GM19193 (cell line): ENCODE results near the gene PILRB.

Source experiments
- POLR2A ChIP-seq: IDR thresholded peaks from 4 replicates; pipeline ENCODE4 v1.6.1; 2011; ENCODE audit not compliant: insufficient read depth, insufficient read length; ENCODE audit errors: extremely low read depth

The PILRB gene

DNA sequence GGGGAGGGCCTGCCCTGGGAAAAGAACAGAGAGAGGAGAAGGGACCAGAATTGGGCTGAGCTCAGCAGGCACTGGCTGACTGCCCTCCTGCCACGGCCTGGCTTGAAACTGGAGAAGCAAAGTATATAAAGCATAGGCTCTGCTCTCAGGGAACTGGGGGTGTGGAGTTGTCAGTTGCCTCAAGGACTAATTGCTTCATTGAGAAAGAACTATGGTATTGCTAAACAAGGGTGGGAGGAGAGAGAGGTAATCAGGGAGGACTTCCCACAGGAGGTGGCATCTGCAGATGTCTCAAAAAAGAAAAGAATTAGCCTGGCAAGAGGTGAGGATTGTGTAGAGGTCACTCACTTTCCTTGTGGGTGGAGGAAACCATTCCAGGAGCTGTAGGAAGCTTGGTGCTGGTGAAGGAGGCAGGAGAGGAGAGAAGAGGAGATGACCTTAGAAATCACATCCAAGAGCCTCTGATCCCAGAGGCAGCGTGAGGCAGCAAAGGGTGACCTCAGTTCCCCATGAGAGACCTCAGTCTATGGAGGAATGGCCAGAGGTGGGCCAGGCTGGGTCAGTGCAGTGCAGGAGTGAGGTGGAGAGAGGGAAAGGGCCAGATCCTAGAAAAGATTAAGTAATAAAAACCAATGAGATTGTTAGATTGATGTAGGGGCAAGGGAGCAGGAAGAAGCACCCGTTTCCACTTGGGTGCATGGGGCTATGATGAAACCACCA is 2.4 kb downstream of the PILRB start:
- TF ChIP-seq POLR2A, result no peak

DNA sequence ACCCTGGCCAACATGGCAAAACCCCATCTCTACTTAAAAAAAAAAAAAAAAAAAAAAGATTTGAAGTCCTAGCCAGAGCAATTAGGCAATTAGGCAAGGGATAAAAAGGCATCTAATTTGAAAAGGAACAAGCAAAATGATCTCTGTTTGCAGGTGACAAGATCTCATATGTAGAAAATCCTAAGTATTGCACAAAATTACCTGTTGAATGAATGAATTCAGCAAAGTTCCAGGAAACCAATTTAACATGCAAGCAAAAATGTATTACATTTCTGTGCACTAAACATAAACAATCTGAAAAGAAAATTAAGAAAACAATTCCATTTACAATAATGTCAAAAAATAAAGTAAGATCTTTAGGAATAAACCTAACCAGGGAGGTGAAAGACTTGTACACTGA is 5.2 kb downstream of the PILRB start:
- TF ChIP-seq POLR2A, result no peak

GRCh38 chr7:100364480-100364879 is 6.6 kb downstream of the PILRB start:
- no peak for TF ChIP-seq POLR2A

- TF ChIP-seq POLR2A, result peak; percentile 29
These were observed 8.7 kb downstream of the PILRB start for GRCh38 chr7:100366411-100367250.

DNA sequence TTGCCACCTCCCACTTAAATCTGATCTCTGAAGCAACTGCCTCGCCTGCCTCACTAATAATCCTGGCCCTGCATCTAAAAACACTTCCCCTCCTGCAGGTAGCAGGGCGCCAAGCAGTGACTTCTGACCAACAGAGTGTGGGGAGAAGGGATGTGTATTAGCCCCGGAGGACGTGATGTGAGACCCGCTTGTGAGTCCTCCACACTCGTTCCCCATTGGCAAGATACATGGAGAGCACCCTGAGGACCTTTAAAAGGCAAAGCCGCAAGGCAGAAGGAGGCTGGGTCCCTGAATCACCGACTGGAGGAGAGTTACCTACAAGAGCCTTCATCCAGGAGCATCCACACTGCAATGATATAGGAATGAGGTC is 9.3 kb downstream of the PILRB start:
- TF ChIP-seq POLR2A, result peak; percentile 14

DNA sequence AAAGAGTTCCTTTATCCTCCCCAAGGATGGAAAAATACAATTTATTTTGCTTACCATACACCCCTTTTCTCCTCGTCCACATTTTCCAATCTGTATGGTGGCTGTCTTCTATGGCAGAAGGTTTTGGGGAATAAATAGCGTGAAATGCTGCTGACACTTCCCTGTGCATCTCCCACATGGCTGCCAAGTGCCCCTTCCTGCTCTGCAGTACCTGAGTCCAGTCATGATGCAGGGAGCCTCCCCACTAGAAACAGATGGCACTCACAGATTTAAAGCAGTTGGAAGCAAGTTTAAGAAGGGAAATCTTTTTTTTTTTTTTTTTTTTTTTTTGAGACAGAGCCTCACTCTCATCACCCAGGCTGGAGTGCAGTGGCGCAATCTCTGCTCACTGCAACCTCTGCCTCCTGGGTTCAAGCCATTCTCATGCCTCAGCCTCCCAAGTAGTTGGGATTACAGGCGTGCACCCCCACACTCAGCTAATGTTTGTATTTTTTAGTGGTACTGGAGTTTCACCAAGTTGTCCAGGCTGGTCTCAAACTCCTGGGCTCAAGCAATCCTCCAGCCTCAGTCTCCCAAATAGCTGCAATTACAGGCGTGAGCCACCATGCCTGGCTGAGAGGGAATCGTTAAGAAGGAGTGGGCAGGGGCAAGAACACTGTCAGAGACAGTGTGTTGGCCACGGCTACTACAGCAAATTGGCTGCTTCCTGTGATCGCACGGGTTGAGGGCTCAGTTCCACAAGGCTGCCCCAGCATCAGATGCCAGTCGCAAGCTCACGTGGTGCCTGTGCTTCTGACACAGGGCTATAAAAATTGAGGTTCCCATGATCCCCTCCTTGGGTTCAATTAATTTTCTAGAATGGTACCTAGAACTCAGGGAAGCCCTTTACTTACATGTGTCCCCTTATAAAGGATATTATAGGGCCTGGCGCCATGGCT is 10.0 kb downstream of the PILRB start:
- TF ChIP-seq POLR2A, result no peak

DNA sequence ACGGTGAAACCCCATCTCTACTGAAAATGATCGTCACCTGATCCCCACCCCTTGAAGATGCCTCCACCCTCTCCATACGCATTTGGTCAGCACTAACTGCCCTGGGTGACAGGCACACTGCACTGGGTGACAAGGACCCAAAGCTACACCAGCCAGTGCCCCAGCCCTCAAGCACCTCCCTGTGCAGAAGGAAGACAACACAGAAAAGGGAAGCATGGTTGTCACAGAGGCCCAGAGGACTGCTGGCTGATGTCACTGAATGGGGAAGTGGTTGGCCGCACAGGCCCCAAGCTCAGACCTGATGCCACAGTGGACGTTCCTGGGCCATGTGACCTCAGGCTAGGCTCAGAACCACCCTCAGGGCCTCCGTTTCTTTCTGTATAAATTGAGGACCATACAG is 11.2 kb downstream of the PILRB start:
- TF ChIP-seq POLR2A, result peak; percentile 35

DNA sequence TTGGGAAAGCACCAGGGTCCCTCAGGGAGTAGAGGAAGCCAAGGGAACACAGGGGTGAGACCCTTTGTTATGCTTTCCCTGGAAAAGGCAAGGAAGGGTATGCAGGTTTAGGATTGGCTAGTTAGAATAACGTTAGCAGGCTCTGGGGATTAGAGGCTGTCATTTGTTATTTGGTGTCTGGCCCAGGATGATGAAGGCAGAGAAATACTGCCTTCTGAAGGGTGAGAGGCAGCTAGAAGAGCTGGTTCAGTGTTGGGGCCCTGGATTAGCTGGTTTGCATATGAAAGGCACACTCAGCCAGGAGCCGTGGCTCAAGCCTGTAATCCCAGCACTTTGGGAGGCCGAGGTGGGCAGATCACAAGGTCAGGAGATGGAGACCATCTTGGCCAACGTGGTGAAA is 12.4 kb downstream of the PILRB start:
- TF ChIP-seq POLR2A, result no peak

DNA sequence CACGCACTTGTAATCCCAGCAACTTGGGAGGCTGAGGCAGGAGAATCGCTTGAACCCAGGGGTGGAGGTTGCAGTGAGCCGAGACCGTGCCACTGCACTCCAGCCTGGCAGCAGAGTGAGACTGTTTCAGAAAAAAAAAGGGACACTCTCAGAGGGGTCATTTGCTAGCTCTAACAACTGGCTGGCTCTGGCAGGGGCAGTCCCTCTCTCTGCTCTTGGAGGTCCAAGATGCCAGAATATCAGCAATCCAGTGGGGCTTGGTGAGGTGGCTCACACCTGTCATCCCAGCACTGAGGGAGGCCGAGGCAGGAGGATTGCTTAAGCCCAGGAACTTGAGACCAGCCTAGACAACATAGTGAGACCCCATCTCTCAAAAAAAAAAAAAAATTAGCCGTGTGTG is 12.8 kb downstream of the PILRB start:
- TF ChIP-seq POLR2A, result no peak

GRCh38 chr7:100371561-100372171 is 13.7 kb downstream of the PILRB start:
- no peak for TF ChIP-seq POLR2A

- no peak for TF ChIP-seq POLR2A
These were observed 14.3 kb downstream of the PILRB start for GRCh38 chr7:100372256-100372655.

DNA sequence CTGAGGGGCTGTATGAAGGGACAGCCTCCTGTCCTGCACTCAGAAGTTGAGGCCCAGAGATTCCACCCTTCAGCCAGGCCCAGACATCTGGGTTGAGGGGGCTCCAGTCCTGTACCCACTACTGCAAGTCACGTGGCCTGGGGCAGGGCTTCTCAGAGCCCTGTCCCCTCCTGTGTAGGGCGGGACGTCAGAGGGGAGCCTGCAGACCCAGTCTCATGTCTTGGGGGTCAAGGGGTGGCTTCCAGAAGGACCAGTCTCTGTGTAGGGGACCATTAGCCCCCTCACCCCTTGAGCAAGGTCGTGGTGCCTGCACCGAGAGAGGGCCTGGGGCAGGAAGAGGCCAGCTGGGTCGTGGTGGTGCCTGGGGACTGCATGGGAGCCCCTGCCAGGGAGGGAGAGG is 14.8 kb downstream of the PILRB start:
- TF ChIP-seq POLR2A, result no peak

DNA sequence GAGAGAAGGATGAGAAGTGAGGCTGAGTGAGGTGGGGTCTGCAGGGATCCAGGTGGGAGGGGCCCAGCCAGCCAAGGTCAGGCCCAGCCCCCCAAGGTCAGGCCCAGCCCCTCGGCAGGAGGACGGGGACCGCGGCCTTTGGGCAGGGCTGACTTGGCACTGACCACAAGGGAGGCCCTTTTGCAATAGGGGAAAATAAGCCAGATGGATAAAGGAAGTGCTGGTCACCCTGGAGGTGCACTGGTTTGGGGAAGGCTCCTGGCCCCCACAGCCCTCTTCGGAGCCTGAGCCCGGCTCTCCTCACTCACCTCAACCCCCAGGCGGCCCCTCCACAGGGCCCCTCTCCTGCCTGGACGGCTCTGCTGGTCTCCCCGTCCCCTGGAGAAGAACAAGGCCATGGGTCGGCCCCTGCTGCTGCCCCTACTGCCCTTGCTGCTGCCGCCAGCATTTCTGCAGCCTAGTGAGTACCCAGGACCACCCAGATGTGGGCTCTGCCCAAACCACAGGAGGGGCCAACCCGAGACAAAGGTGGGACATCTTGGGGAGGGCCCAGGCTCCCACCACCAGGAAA is 15.4 kb downstream of the PILRB start, which contains the start of gene PILRA:
TSS of gene PILRA (plus strand) at position 227 of the 571 bp plus-strand sequence. CDS start at position 397, 170 bp downstream.
- TF ChIP-seq POLR2A, result no peak

DNA sequence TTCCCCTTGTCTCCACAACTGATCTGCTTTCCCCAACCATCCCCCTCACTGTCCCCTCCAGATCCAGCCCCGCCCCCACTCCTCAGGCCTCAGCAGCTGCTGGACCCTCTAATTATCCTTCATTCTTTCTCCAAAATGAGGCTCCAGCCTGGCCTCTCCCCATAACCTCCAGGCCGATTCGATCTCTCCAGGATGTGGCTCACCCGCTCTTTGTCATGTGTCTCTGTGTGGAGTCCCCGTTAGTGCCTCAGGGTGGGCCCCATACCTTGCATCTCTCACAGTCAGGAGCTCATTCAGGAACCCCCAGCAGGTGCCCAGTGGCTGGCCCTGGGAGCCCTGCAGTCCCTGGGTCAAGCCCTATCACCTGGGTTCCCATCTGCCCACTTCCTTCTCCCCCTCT is 16.7 kb downstream of the PILRB start:
- no peak for TF ChIP-seq POLR2A
